ENCODE data around the gene MED25. TPM values are rescaled to one million over a fixed set of nuclear protein-coding genes. Genes with fewer than 3 reads are reported as not detected.

The MED25 gene
- total and polyA plus RNA-seq, 9 of the 15 experiments (the other 6 are each of a cell fraction or from before 2014, with no cell fraction given), result 4.1 to 93.9 (median 19.3) TPM

DNA sequence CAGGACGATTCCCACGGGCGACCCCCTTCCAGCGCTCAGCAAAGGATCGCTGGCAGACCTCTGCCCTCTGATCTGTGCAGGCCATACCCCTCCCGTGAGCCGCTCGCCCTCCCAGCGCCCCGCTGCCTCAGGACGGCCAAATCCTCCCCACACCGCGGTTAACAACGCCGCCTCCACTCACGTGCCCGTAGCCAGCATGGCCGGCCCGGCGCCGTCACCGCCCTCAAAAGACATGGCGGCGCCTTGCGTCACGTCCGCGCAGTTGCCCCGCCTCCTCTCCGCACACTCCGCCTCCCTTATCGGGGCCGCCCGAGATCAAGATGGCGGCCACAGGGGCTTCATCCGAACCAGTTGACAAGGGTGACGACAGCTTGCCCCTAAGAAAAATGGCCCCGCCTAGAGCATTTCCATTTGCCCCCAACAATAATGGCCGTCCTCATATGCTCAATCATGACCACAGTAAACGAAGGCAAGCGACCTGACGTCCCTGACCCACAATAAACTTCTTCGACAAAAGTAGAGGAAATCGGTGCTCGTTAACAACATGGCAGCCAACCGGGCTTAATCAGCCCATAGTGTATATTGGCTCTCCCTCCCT lies 58.4 kb downstream of the MED25 start (continued):
- TF ChIP-seq IRF2 (CRISPR knock-in tag; IDR thresholded peaks at IDR 0.05) (no peak), ZNF3 (CRISPR knock-in tag; IDR thresholded peaks at IDR 0.05) (no peak), POLR2H (tag; IDR thresholded peaks at IDR 0.05; ENCODE audit: low read depth) (no peak; the same call in 1 of the 2 replicates), RAD51 (IDR thresholded peaks at IDR 0.05; ENCODE audit: borderline replicate concordance, low read depth) (no peak)
- TF ChIP-seq, protein P1, sequence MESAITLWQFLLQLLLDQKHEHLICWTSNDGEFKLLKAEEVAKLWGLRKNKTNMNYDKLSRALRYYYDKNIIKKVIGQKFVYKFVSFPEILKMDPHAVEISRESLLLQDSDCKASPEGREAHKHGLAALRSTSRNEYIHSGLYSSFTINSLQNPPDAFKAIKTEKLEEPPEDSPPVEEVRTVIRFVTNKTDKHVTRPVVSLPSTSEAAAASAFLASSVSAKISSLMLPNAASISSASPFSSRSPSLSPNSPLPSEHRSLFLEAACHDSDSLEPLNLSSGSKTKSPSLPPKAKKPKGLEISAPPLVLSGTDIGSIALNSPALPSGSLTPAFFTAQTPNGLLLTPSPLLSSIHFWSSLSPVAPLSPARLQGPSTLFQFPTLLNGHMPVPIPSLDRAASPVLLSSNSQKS (CRISPR knock-in tag; IDR thresholded peaks at IDR 0.05), result 0 out of 2 replicates have a peak, but pooled peaks have one; percentile 17
- TF ChIP-seq, protein P2, sequence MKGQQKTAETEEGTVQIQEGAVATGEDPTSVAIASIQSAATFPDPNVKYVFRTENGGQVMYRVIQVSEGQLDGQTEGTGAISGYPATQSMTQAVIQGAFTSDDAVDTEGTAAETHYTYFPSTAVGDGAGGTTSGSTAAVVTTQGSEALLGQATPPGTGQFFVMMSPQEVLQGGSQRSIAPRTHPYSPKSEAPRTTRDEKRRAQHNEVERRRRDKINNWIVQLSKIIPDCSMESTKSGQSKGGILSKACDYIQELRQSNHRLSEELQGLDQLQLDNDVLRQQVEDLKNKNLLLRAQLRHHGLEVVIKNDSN (CRISPR knock-in tag; IDR thresholded peaks at IDR 0.05), result peak; percentile 88

Data from K562 (cell line).